Ureter (tissue), 1 donor: ENCODE results near the gene MKRN2. TPM values are rescaled to one million over a fixed set of nuclear protein-coding genes. Genes with fewer than 3 reads are reported as not detected.
"Not testable (repeated sequence)": the region's sequence is repeated elsewhere in the genome, so short reads cannot be mapped to it uniquely, and the experiment has no call there.

Experiments used
- DNase-seq: peaks from one replicate; pipeline ENCODE4 v3.0.0-alpha.2; 2020; ENCODE audit warnings: low spot score
- total RNA-seq: library from RNA; stranded (reverse); gene quantifications from one replicate; pipeline ENCODE4 v1.2.4, GENCODE V29; 2023
- donor health status: DM: yes; HTN: yes; CAD: no.

Gene MKRN2
- 24.5 TPM for total RNA-seq

- DNase-seq, result peak; percentile 88
Measured at GRCh38 chr3:12556690-12557472, at the start of gene MKRN2. Gene MKRN2 (plus strand): TSS chr3:12557087. CDS start chr3:12557151, 64 bp downstream.

GRCh38 chr3:12507591-12508281 is 49.2 kb upstream of the MKRN2 start:
- DNase-seq, result no peak

- no peak for DNase-seq
Measured at GRCh38 chr3:12508291-12508700, 48.6 kb upstream of the MKRN2 start.

- DNase-seq, result no peak
Measured at GRCh38 chr3:12509466-12509865, 47.4 kb upstream of the MKRN2 start.

GRCh38 chr3:12512534-12513118 is 44.3 kb upstream of the MKRN2 start:
- DNase-seq, result no peak

- no peak for DNase-seq
Measured at GRCh38 chr3:12513694-12514446, 43.0 kb upstream of the MKRN2 start.

- DNase-seq, result no peak
Measured at GRCh38 chr3:12515631-12516030, 41.3 kb upstream of the MKRN2 start.

- DNase-seq, result no peak
Measured at GRCh38 chr3:12516873-12517272, 40.0 kb upstream of the MKRN2 start.

- DNase-seq, result no peak
Measured at GRCh38 chr3:12518261-12519028, 38.4 kb upstream of the MKRN2 start.

GRCh38 chr3:12521010-12521409 is 35.9 kb upstream of the MKRN2 start:
- no peak for DNase-seq

GRCh38 chr3:12522721-12523120 is 34.2 kb upstream of the MKRN2 start:
- no peak for DNase-seq

- no peak for DNase-seq
Measured at GRCh38 chr3:12527757-12528143, 29.1 kb upstream of the MKRN2 start.

GRCh38 chr3:12532182-12532581 is 24.7 kb upstream of the MKRN2 start:
- no peak for DNase-seq

GRCh38 chr3:12536423-12536822 is 20.5 kb upstream of the MKRN2 start:
- no peak for DNase-seq

- DNase-seq, result no peak
Measured at GRCh38 chr3:12541625-12542024, 15.3 kb upstream of the MKRN2 start.

GRCh38 chr3:12543497-12543896 is 13.4 kb upstream of the MKRN2 start:
- not testable (repeated sequence) for DNase-seq

- no peak for DNase-seq
Measured at GRCh38 chr3:12544652-12545472, 12.0 kb upstream of the MKRN2 start.

GRCh38 chr3:12545473-12545791 is 11.5 kb upstream of the MKRN2 start, which contains the start of gene MKRN2OS:
Gene MKRN2OS (minus strand): TSS chr3:12545499. CDS start chr3:12545464, 35 bp downstream.
- DNase-seq, result peak; percentile 55

GRCh38 chr3:12549971-12550760 is 6.7 kb upstream of the MKRN2 start:
- DNase-seq, result no peak

- no peak for DNase-seq
Measured at GRCh38 chr3:12553921-12554391, 2.9 kb upstream of the MKRN2 start.
